Measurements from ENCODE around the gene FAM107B.

FAM107B gene

GRCh38 chr10:14563359-14563940, 211.2 kb downstream of the FAM107B start:
- no peak for TF ChIP-seq TAF1 (IDR thresholded peaks at IDR 0.05; ENCODE audit: borderline replicate concordance, insufficient read depth, low read length)
- TF ChIP-seq REST (IDR thresholded peaks at IDR 0.05; ENCODE audit: insufficient read depth in 1 of 2, low read depth in 2 of 2, low read length in 2 of 2): no peak
- TF ChIP-seq POLR2AphosphoS5 (IDR thresholded peaks at IDR 0.05; ENCODE audit: low read depth, low read length): no peak
- TF ChIP-seq FOXP2 (optimal IDR thresholded peaks at IDR 0.05; ENCODE audit: borderline replicate concordance, extremely low read depth, extremely low read length, insufficient read depth): no peak
- TF ChIP-seq SIN3A (IDR thresholded peaks at IDR 0.05; ENCODE audit: borderline replicate concordance, insufficient read depth, low read length): no peak

- TF ChIP-seq FOXP2 (optimal IDR thresholded peaks at IDR 0.05; ENCODE audit: borderline replicate concordance, extremely low read depth, extremely low read length, insufficient read depth): no peak
- no peak for TF ChIP-seq REST (IDR thresholded peaks at IDR 0.05; ENCODE audit: insufficient read depth in 1 of 2, low read depth in 2 of 2, low read length in 2 of 2)
- no peak for TF ChIP-seq SIN3A (IDR thresholded peaks at IDR 0.05; ENCODE audit: borderline replicate concordance, insufficient read depth, low read length)
- no peak for TF ChIP-seq TAF1 (IDR thresholded peaks at IDR 0.05; ENCODE audit: borderline replicate concordance, insufficient read depth, low read length)
- TF ChIP-seq POLR2AphosphoS5 (IDR thresholded peaks at IDR 0.05; ENCODE audit: low read depth, low read length): no peak
These were observed 211.7 kb downstream of the FAM107B start for GRCh38 chr10:14563076-14563336.

GRCh38 chr10:14562218-14563075, 212.2 kb downstream of the FAM107B start:
- TF ChIP-seq POLR2AphosphoS5 (IDR thresholded peaks at IDR 0.05; ENCODE audit: low read depth, low read length) (no peak), FOXP2 (optimal IDR thresholded peaks at IDR 0.05; ENCODE audit: borderline replicate concordance, extremely low read depth, extremely low read length, insufficient read depth) (no peak), REST (IDR thresholded peaks at IDR 0.05; ENCODE audit: insufficient read depth in 1 of 2, low read depth in 2 of 2, low read length in 2 of 2) (no peak), TAF1 (IDR thresholded peaks at IDR 0.05; ENCODE audit: borderline replicate concordance, insufficient read depth, low read length) (no peak), SIN3A (IDR thresholded peaks at IDR 0.05; ENCODE audit: borderline replicate concordance, insufficient read depth, low read length) (no peak)

GRCh38 chr10:14560791-14561765, 213.6 kb downstream of the FAM107B start:
- no peak for TF ChIP-seq POLR2AphosphoS5 (IDR thresholded peaks at IDR 0.05; ENCODE audit: low read depth, low read length)
- TF ChIP-seq REST (IDR thresholded peaks at IDR 0.05; ENCODE audit: insufficient read depth in 1 of 2, low read depth in 2 of 2, low read length in 2 of 2): no peak
- TF ChIP-seq SIN3A (IDR thresholded peaks at IDR 0.05; ENCODE audit: borderline replicate concordance, insufficient read depth, low read length): no peak
- TF ChIP-seq FOXP2 (optimal IDR thresholded peaks at IDR 0.05; ENCODE audit: borderline replicate concordance, extremely low read depth, extremely low read length, insufficient read depth): no peak

Data from PFSK-1 (cell line).